Activated effector memory CD4-positive, alpha-beta T cell treated with anti-CD3 and anti-CD28 coated beads, Interleukin-2, amount 50 U/mL, for 16 hours (primary cell): Measurements from ENCODE around the gene ETDC.

ENCODE experiments used
- DNase-seq: peaks from one replicate; pipeline ENCODE4 v3.0.0-alpha.2; 2020

The ETDC gene

DNA sequence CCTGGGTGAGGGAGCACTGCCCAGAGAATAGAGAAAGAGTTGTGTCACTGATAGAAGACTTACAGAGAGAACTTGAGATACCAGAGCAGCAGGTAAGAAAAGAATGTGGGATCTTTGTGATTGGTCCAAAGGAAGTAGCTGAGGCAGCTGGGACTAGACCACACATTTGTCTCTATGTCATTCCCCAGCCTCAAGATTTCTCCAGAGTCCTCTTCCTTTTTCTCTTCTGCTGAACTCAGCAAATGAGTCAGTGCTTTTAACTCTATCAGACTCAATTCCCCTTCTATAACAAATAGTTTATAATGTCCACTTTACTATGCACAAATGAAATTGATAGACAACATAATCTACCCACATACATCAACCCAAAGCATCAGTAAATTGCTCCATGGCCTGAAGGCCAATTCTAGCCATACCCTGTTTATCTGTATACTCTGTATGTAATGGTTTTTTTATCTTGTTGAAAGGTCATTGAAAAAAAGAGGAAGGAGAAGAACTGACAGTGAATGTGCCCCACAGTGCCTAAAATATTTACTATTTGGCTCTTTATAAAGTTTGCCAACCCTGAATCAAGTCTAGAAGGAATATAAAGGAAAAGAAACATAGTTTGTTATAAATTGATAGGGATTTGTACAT lies 38.2 kb downstream of the ETDC start:
- no peak for DNase-seq

- DNase-seq = no peak
These were observed 45.0 kb downstream of the ETDC start for GRCh38 chrX:135354288-135354687.
